Measurements from ENCODE around the gene SEPTIN10. TPM values are rescaled to one million over a fixed set of nuclear protein-coding genes. Genes with fewer than 3 reads are reported as not detected.

Gene SEPTIN10
- total RNA-seq, 1 donor from 2014 or later: 72.6 TPM

DNA sequence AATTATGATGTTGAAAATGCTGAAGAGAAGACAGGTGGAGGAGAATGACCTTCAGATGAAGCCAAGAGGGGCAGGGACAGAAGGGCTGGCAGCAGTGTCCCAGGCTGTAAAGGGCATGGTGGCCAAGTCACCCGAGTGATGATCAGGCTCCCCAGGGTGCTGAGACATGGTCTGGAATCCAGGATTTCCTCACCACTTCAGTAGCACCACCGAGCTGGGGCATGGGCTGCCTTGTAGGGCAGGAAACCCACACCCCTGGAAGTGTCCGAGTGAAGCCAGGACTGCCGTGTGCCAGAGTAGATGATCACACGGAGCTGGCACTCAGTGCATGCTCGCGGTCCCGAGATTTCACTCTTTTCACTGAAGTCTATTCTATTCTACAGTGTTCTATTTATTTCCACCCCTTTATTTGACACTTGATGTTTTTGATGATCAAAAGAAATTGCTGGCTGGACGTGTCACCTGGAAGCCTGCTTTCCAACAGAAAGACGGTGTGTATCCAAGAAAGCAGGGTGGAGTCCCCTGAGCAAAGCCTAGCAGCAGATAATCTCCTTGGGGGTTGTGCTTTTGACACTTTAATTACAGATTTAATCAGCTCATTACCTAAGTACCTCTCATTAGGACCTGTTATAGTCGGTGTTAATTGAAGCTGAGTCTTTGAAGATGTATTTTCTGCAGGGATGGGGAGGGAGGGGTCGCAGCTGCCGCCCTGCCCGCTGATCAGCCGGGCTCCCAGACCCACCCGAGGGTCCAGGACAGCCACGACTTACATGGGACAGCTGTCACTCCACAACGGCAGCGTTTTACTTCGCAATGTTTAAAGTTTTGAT lies 92.3 kb downstream of the SEPTIN10 start:
- no peak for ATAC-seq

- ATAC-seq: no peak
These were observed 94.3 kb downstream of the SEPTIN10 start for GRCh38 chr2:109519513-109519912.

DNA sequence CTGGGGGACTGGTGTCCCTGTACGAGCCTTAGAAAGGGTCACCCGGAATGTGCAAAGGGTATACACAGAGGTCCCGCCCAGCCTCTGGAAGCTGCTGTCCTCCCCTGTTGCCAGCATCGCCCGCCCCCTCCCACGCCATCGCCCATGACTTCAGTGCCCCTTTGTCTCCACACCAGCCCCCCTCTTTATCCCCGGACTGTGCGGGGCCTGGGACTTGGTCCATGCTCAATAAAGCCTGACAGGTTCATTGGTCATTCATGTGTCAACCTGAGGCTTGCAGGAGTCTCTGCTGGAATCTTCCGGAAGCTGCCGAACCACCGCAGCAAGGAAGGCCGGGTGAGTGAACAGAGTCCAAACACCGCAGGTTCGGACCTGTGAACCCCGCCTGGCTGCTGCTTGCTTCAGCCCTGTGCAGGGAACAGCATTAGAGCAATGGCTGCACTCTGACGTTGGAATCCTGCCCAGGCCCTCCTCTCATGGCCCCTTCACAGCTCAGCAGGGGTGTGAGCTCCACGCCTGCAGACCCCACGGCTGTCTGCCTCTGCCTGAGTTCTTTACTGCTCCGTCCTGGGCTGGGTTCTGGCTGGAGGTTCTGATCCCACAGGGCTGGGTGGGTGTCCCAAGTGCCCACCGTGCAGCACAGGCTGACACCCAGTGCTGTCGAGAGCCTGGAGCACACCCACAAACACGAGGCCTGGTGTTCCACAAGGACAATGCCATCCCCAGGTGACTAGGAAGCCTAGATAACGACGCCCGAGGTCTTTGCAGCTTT lies 96.5 kb downstream of the SEPTIN10 start:
- ATAC-seq: peak; percentile 40

GRCh38 chr2:109516445-109517117 lies 97.2 kb downstream of the SEPTIN10 start:
- peak; percentile 65 for ATAC-seq

GRCh38 chr2:109514857-109515256 lies 98.9 kb downstream of the SEPTIN10 start:
- ATAC-seq: no peak

DNA sequence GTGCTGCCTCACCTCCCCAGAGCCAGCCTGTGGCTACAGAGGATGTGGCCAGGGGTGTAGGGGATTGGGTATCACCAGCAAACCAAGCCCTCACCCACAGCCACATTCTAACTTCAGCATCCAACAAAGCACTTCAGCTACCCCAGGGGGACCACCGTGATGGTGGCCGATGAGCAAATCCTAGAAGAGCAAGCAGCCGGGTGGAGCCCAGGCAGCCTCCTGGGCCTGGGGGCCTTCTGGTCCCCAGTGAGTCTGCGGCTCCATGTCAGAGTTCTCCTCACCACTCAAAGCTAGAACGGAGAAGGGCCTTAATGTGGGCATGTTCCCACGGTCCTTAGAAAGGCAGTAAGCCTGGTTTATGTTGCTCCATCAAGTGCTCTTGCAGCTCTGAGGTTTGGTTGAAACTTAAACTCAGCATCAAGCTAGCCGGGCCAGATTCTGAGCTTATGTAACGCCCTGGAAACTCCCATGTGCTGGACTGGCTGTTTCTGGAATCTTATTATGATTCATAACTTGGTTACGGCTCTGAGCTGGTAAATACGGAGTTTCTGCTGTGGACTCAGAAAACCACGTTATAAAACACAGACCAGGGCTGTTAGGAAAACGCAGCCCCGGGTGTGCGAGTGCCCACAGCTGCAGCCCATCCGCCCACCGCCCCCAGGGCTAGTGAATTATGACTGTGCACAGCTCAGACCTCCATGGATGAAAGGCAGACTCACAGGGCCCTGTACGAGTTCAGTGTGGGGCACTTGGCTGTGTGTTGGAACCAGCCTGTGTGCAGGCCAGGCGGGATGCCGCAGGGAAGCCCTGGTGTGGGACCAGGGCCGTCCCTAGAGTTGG lies 99.8 kb downstream of the SEPTIN10 start:
- peak; percentile 50 for ATAC-seq

GRCh38 chr2:109513230-109513629 lies 100.5 kb downstream of the SEPTIN10 start:
- ATAC-seq: no peak

GRCh38 chr2:109512076-109512475 lies 101.7 kb downstream of the SEPTIN10 start:
- no peak for ATAC-seq

DNA sequence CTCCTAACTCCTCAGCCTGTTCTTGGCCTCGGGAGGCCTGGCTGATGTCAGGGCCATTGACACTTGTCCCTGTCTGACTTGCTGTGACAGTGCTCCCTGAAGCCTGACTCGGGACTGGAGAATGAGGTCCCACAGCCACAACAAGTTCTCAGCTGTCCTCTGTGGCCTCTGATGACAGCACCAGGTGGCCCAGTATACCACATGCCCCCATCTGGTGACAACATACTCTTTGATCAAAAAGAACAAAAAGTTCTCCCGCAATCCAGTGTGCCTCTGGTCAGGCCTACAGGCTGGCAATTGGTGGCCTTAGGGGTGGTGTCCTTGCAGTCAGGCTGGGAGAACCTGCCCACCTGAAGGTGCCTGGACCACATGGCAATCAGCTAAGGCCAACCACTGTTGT lies 102.6 kb downstream of the SEPTIN10 start:
- peak; percentile 17 for ATAC-seq

DNA sequence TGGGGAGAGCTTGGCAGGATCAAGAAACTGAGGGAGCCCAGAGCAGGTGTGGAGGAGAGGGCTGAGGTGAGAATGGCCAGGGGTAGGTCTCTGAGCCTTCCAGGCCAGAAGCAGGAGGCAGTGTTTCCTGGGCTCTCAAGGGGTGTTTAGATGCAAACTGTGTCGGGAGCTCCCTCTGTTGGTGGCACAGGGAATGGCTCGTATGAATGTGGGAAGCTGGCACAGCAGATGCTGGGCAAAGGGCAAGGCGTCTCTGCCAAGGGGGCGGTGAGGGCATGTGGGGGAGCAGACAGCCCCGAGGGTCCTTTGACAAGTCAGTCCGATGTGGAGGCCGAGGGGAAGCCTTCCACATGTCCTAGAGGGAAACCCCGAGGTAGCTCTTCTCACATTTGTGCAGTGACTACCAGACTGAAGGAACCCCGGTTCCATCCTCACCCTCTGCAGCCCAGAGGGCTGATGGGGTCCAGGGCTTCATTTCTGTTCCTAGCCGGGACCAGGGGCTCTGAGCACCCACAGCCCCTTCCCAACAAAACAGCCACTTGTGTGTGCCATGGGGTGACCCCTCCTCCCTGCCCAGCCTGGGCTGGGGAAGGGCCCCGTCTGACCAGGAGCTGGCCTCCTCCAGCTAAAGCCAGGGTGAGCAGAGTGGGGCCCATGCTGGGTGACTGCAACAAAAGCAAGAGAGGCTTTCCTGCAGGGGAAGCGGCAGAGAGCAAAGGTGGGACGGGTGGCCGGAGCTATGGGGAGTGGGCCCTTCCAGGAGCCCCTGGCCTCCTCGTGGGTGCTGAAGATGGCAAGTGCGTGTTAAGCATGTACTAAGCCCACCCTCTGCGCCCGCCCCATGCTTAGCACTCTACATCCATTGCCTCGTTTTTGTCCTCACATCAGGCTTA lies 103.4 kb downstream of the SEPTIN10 start:
- peak; percentile 64 for ATAC-seq

- no peak for ATAC-seq
These were observed 105.2 kb downstream of the SEPTIN10 start for GRCh38 chr2:109508556-109508955.

GRCh38 chr2:109507828-109508227 lies 105.9 kb downstream of the SEPTIN10 start:
- ATAC-seq: no peak

DNA sequence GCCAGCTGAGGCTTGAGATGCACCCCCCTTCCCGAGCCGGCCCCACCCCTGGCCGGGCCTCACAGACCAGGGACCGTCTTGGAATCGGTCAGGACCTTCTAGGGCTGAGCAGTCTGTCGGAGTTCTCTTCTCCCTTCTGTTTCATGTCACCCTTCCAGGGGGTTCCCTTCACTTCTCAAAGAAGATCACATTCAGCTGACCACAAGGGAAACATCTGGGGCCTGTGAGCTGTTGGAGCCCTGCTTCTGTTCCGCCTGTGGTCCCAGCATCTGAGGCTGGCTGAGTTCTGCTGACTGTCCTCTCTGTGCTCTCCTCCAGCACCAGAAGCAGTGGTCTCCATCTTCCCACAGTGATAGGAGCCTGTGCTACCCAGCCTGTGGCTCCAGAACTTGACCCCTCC lies 106.5 kb downstream of the SEPTIN10 start:
- ATAC-seq: no peak

GRCh38 chr2:109503191-109503590 lies 110.6 kb downstream of the SEPTIN10 start:
- no peak for ATAC-seq

- ATAC-seq: no peak
These were observed 112.3 kb downstream of the SEPTIN10 start for GRCh38 chr2:109501461-109501860.

GRCh38 chr2:109500910-109501309 lies 112.9 kb downstream of the SEPTIN10 start:
- no peak for ATAC-seq

DNA sequence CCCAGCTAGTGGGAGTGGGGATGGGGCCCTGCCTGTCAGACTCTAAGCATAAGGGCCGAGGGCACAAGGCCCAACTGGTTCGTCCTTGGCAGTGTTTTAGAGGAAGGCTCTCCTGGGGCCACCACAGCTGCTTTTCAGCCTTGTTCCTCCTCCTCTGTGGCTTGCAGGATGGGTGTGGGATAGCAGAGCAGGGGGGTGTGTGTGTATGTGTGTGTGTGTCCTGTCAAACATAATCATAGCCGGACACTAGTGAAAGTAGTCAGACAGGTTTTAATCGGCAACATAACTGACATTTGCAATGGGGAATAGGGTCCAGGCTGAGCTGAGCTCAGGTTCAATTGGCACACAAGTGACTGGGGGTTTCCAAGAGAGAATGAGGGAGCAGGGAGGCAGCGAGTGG lies 114.2 kb downstream of the SEPTIN10 start:
- ATAC-seq: peak; percentile 24

DNA sequence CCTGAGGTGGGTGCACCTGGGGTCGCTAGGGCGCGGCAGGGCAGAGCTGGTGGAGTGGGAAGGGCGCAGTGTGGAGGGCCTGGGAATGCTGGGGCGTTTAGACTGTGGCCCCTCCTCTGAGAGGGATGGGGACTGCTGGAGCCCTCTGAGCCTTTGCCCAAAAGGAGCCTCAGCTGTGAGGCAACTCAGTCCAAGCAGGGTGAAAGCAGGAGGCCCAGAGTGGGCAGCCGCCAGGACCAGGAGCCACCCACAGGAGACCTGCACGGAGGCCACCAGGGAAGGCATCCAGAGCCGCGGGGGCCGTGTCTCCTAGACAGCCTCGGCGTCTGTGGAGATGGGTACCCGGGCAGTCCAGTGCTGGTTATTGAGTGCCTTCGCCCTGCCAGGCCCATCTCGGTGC lies 114.9 kb downstream of the SEPTIN10 start:
- ATAC-seq: no peak

DNA sequence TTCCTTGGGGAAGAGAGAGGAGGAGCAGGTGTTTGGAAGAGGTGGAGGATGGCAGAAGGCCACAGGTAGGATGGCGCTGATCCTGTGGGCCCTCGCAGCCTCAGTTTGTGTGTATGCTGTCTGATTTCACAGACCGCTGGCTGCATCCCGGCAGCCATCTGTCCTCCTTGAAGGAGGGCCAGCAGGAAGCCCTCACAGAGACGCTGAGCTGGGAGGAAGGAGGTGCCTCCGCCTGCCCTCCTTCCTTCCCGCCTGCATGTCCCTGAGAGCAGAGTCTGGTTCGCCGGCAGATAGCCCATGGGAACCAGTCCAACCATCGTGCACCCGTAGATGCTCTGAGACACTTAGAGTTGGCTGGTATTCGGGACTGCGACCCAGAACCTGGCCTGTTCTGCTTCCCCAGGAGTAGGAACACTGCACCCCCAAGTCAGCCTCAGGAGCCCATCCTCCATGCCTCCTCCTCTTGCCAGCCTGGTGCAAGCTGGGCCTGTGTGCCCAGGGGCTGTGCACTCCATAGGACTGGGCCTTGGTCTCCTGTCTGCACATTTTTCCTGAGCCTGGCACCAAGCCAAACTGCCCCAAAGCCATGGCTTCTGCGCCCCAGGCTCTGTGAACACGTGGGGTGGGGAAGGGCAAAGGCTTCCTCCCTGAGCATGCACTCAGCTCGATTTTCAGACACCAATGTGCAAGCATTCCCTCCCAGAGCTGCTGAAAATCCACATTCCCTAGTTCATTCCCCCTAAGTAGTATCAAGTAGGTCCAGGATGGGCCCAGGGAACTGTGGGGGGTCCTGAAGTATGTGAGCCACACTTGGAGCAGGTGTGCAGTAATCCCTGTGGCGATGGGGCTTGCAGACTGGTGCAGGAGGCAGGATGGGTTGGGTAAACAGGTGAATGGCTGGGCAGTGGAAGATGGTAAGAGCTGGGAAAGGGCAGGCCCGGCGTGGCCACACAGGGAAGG lies 115.6 kb downstream of the SEPTIN10 start:
- no peak for ATAC-seq

DNA sequence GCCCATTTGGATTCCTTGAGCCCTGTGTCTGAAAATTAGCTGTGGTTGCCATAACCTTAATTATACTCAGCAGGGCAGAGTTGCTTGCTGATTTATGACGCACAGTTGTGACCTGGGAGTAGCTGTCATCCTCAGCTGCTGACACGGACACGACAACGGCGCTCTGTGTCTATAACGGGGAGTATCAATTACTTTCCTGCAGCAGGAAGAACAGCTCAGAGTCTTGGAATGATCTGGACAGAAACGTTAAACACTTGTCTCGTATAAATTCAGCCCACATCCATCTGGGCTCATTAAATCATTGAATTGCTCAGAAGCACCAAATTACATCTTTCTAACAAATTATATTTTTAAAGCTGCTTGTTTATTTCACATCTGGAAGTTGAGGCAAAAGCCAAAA lies 116.3 kb downstream of the SEPTIN10 start:
- ATAC-seq: no peak
